Neuron (in vitro differentiated cells): ENCODE data around the gene LHX8.
"Not testable (repeated sequence)": the region's sequence is repeated elsewhere in the genome, so short reads cannot be mapped to it uniquely, and the experiment has no call there.

Source experiments
- H2AFZ ChIP-seq: one replicate; pipeline ENCODE4 v1.6.1; 2013; ENCODE audit warnings: low read depth, mild to moderate bottlenecking, inconsistent platforms, low read length, moderate library complexity
- H3K27me3 ChIP-seq: one replicate; pipeline ENCODE4 v1.6.1; 2013; ENCODE audit warnings: low read length; ENCODE audit not compliant: insufficient read depth
- H3K36me3 ChIP-seq: one replicate; pipeline ENCODE4 v1.6.1; 2013; ENCODE audit warnings: low read length; ENCODE audit not compliant: insufficient read depth
- H3K4me1 ChIP-seq: one replicate; pipeline ENCODE4 v1.6.1; 2013; ENCODE audit warnings: low read length; ENCODE audit not compliant: insufficient read depth
- H3K4me3 ChIP-seq: 2 replicates; pipeline ENCODE4 v1.5.1; 2013; ENCODE audit warnings: mild to moderate bottlenecking, low read length, moderate library complexity
- H3K9me3 ChIP-seq: one replicate; pipeline ENCODE4 v1.6.1; 2013; ENCODE audit warnings: low read length

LHX8 gene

DNA sequence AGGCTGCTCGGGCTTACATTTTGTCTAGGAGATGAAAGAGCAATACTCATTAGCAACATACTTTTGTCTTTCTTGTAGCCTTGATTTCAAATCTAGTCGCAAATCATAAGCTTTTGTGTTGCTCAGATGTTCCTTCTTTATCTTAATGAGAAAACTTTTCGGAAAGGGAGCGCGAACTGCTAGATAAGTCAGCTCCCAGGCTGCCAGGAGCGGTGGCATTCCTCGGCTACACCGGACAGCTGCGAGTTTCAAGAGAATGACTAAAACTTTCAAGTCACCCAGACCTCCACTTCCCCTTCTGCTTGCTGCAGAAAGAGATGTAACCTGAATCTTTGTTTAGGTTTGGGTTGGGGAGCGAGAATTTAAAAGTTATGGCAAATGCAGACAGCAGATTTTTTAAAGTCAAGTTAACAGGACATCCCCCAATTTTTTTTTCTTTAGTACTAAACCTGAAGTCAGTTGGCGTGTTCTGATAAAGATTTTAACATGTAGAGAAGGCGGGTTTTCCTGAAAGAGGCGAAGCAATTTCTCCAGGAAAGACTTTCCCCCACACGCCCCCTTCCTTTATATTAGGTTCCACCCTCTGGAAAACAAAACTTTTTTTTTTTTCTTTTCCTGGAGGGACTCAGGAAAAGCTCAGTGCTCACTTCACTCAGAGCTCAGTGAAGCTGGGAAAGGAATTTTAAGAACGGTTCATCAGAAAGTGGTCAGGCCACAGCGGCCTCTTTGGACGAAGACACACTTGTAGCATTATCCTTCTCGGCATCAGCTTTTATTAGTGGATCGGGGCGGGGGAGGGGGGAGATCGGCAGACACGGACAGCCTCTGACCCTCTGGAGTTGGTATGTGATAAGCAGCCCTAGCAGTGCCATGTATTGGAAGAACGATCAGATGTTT lies at the start of gene LHX8:
Gene LHX8, plus strand, starts transcription at position 639 of the 897 bp plus-strand sequence. CDS start 2,227 bp downstream, outside the sequence.
- Histone ChIP-seq H3K4me1 (peaks cover 28% of the 10 kb centered on the region), H3K9me3 (no peaks in the 10 kb centered on the region), H3K4me3 (no peak within 1 kb of the TSS), H2AFZ (no peak within 1 kb of the TSS), H3K27me3 (peaks cover 97% of the 10 kb centered on the region), H3K36me3 (no peaks in the 10 kb centered on the region)

DNA sequence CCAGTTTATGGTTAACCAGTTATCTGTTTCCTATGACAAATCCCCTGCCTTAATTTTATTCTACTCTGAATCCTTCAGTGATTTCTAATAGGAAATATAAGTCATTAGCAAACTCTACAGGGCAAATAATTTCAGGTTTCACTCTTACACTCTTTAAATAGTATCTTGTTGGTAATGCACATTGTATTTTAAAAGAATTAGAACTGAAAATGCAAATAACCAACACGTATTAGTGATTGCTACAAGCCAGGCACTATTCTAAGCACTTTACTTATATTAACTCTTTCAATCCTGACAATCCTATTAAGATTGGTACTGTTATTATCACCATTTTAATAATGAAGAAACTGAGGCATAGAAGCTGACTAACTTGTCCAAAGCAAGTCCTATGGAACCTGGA lies 48.3 kb upstream of the LHX8 start:
- no peaks in the 10 kb centered on the region for H3K4me1 ChIP-seq
- no peaks in the 10 kb centered on the region for H3K27me3 ChIP-seq
- no peaks in the 10 kb centered on the region for H3K9me3 ChIP-seq
- H3K4me3 ChIP-seq, result no peak overlapping the region
- H3K36me3 ChIP-seq, result no peaks in the 10 kb centered on the region
- no peak overlapping the region for H2AFZ ChIP-seq

DNA sequence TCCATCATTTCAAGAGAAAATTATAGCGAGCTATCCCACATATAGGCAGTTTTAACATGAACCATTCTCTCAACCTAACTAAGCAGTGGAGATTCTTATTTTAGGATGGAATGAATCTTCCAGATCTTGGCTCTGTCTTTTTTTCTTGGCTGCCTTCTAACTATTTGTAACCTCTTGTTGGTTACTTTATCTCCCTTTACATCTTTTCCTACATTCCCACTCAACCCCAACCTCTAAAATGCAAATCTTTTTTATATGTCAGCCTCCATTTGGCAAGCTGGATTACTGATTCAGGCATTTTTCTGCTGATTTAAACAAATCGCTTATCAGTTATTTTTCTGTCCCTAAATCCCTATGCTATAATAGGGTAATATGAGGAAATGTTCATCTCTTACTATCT lies 46.9 kb upstream of the LHX8 start:
- Histone ChIP-seq H2AFZ (no peak overlapping the region), H3K4me1 (no peaks in the 10 kb centered on the region), H3K36me3 (no peaks in the 10 kb centered on the region), H3K9me3 (no peaks in the 10 kb centered on the region), H3K27me3 (no peaks in the 10 kb centered on the region), H3K4me3 (no peak overlapping the region)

DNA sequence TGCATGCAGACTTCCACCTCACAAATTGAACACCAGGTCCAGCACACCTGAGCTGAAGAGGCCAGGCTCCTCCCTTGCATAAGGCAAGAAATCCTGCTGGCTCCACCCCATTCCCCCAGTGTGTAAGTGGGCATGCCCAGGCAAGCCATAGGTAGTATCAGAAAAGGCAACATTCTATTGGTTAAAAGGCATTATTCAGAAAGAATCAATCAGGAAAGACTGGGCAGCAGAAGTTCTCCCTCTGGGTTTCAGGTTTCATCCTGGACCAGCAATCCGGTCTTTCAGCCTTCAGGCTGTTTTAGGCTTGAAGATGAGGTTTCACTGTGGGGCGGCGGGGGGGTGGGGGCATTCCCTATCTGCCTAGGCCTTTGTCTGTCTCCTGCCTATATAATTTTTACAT lies 42.0 kb upstream of the LHX8 start:
- Histone ChIP-seq H3K4me1 (no peaks in the 10 kb centered on the region), H3K36me3 (no peaks in the 10 kb centered on the region), H3K27me3 (no peaks in the 10 kb centered on the region), H2AFZ (no peak overlapping the region), H3K9me3 (no peaks in the 10 kb centered on the region), H3K4me3 (no peak overlapping the region)

DNA sequence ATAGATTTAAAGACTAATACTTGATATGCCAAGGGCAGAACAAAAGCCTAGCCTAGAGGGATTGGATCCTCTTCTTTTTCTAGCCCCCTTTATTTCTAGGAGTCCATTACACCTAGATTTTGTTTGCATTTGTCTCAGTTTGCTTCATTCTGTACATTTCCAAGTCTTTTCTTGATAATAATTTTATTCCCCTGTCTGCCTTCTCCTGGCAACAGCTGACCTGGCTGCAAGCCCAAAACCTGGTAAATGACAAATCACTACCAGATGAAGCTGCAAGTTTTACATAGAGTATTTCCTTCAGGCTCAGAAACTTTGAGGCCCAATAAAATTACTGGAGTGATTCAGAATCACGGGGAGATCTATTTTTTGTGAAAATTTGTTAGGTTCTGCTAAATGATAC lies 36.5 kb upstream of the LHX8 start:
- H3K4me1 ChIP-seq, result no peaks in the 10 kb centered on the region
- no peaks in the 10 kb centered on the region for H3K36me3 ChIP-seq
- no peak overlapping the region for H2AFZ ChIP-seq
- no peaks in the 10 kb centered on the region for H3K27me3 ChIP-seq
- no peak overlapping the region for H3K4me3 ChIP-seq
- no peaks in the 10 kb centered on the region for H3K9me3 ChIP-seq

DNA sequence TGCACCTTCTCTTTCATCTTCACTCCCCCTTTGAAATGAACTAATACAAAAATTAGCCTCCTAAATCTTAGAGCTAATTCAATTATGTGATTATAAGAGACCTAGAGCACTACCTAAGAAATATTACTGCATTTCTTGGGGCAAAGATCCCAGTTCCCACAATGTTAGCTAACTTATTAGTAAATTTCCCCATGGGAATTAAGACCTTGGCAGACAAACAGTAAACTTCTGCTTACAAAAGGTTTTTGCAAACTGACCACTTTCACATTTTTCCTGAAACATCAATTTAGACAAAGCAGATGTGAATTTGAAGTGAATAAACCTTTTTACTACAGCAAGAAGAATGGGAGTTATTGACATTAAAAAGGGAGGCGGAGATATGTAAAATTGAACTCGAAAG lies 34.6 kb upstream of the LHX8 start:
- no peaks in the 10 kb centered on the region for H3K27me3 ChIP-seq
- no peak overlapping the region for H2AFZ ChIP-seq
- H3K9me3 ChIP-seq, result no peaks in the 10 kb centered on the region
- no peaks in the 10 kb centered on the region for H3K36me3 ChIP-seq
- no peak overlapping the region for H3K4me3 ChIP-seq
- H3K4me1 ChIP-seq, result no peaks in the 10 kb centered on the region

DNA sequence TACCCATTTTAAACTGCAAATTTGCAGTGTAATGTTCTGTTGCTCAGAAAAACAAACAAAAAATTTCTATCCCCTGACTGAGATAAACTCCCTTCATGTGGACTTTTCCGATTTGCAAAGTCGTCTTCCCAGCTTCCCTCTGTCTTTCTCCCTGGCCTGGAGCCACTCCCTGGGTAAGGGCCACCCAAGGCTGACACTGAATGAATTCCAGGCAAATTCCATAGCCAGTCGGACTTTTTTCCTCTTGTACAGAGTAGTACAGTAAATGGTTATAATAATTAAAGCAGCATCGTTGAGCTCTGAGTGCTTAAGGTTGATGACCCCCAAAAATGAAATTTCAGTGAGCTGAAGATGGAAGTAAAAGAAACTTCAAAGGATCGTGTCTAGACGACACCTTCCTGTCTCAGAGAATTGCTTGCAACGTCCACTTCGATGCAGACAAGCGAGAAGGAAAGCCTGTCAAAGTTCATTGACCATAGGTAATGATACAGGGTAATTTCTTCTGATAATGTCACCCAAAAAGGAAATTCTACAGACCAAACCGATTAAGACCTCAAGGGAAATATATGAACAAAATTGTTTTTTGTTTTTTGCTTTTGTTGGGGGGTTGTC lies 33.6 kb upstream of the LHX8 start:
- no peaks in the 10 kb centered on the region for H3K36me3 ChIP-seq
- H3K9me3 ChIP-seq, result no peaks in the 10 kb centered on the region
- H3K4me3 ChIP-seq, result no peak overlapping the region
- no peaks in the 10 kb centered on the region for H3K27me3 ChIP-seq
- no peak overlapping the region for H2AFZ ChIP-seq
- no peaks in the 10 kb centered on the region for H3K4me1 ChIP-seq

DNA sequence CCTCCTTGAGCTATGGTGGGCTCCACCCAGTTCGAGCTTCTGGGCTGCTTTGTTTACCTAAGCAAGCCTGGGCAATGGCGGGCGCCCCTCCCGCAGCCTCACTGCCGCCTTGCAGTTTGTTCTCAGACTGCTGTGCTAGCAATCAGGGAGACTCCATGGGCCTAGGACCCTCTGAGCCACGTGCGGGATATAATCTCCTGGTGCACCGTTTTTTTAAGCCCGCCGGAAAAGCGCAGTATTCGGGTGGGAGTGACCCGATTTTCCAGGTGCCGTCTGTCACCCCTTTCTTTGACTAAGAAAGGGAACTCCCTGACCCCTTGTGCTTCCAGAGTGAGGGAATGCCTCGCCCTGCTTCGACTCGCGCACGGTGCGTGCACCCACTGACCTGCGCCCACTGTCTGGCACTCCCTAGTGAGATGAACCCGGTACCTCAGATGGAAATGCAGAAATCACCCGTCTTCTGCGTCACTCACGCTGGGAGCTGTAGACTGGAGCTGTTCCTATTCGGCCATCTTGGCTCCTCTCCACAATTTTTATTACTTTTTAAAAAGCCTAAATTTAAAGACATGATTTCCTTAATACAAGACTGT lies 21.7 kb upstream of the LHX8 start:
- H2AFZ ChIP-seq, H3K36me3 ChIP-seq, H3K9me3 ChIP-seq, H3K4me3 ChIP-seq, H3K27me3 ChIP-seq, H3K4me1 ChIP-seq: not testable (repeated sequence)

DNA sequence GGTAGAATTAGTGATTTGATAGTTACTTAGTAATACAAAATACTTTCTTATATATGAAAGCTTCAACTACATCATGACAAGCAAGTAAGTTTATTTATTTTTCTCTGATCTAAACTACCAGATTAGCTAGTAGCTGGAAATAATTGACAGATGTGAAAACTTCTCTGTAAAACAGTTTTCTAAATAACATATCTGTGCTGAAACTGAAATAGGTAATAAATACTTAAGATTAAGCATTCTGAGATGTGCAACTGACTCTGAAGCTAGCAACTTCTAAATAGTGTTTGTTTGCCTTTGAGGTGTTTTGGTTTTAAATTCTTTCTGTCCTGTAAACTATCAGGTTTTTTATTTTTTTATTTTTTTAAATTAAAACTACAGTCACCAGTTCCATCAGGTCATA lies 18.5 kb upstream of the LHX8 start:
- Histone ChIP-seq H3K36me3 (no peaks in the 10 kb centered on the region), H3K4me3 (no peak overlapping the region), H3K4me1 (no peaks in the 10 kb centered on the region), H2AFZ (no peak overlapping the region), H3K9me3 (no peaks in the 10 kb centered on the region), H3K27me3 (no peaks in the 10 kb centered on the region)

DNA sequence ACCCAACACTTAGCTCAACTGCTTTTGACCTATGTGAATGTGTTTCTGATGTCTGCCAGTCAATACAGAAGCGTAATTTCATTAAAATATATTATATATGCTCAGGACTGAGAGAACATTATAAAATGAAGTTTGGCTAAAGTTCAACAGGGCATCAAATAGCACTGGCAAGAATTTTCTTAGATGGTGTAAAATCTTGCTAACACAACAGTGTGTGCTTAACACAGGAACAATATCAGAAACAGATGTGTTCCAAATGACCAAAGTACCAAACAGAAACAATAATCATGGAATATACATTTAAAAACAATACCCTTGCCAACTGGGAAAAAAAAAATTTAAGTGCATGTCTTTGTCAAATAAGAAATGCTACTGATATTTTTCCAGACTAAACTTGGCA lies 10.4 kb upstream of the LHX8 start:
- Histone ChIP-seq H3K27me3 (peaks cover 28% of the 10 kb centered on the region), H3K9me3 (peaks cover 4% of the 10 kb centered on the region)

DNA sequence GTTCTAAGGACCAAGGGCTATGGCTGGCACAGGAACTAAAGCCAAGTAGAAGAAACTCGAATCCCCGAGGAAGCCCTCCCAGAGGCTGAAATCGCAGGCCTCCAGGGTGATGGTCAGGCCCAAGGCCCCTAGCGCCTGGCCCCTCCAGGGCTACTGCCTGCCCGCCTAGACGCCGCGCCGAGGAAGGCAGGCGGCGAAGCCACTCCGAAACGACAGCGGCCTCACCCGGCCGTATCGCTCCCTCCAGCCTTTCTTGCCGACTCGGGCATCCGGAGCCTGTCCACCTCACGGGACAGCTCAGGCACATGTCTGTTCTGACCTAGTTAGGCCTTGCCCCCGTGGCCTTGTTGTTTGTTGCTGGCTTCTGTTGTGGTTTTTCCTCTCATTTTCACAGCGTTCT lies 9.7 kb upstream of the LHX8 start:
- peaks cover 35% of the 10 kb centered on the region for H3K27me3 ChIP-seq
- no peak overlapping the region for H2AFZ ChIP-seq
- H3K9me3 ChIP-seq, result peaks cover 4% of the 10 kb centered on the region
- no peaks in the 10 kb centered on the region for H3K4me1 ChIP-seq
- H3K4me3 ChIP-seq, result no peak overlapping the region
- H3K36me3 ChIP-seq, result no peaks in the 10 kb centered on the region

More for the DNA sequence above, 10.4 kb upstream of the LHX8 start:
- Histone ChIP-seq H3K36me3 (no peaks in the 10 kb centered on the region), H3K4me1 (no peaks in the 10 kb centered on the region), H3K4me3 (no peak overlapping the region), H2AFZ (no peak overlapping the region)

DNA sequence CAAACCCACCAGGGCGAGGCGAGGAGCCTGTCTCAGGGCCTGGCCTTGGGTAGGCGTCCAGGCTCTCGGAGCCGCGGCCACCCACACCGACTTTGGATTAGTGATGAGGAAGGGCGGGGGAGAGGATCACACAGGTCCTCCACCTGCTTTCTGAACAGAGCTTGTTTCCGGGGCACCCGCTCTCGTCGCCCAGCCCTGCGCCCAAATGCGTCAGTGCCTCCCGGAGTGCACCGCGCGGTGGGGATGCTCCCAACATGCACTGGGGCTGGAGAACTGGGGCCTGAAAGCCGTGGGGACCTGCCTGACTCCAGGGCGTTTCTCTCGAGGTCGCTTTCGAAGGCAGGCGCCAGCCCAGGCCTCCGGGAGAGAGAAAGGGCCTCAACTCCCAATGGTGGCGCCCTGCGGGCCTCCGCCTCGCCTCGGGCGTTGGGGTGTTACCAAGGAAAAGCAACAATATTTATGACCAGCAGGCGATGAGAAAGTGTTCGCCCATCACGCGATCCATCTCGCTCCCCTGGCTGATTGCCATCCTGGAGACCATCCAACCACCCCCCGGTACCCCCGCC lies 8.9 kb upstream of the LHX8 start:
- peaks cover 4% of the 10 kb centered on the region for H3K9me3 ChIP-seq
- H2AFZ ChIP-seq, result no peak overlapping the region
- peaks cover 43% of the 10 kb centered on the region for H3K27me3 ChIP-seq
- no peaks in the 10 kb centered on the region for H3K36me3 ChIP-seq
- H3K4me1 ChIP-seq, result no peaks in the 10 kb centered on the region
- no peak overlapping the region for H3K4me3 ChIP-seq

DNA sequence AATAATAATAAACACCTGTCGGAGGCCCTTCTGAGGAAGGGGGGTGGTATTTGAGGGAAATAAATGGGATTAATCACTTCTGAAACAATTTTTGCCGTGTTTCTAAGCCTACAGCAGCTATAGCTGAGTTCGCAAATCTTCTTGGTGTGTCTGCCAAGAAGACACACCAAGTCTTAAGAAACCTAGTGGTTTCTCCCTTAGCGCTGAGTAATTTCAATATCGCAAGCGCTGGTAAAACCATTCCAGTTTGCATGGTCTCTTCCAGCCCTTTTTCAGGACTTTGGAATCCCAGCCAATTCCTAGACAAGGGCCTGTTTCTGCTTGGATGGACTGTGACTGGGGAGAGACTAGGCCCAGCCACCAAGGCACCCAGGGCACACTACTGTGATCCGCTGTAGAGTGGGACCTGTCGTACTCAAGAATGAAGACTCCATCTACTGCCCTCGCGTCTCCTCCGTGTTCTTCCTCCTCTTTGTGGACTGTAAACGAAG lies 7.5 kb upstream of the LHX8 start:
- Histone ChIP-seq H3K36me3 (no peaks in the 10 kb centered on the region), H3K4me1 (no peaks in the 10 kb centered on the region), H3K4me3 (no peak overlapping the region), H3K9me3 (peaks cover 4% of the 10 kb centered on the region), H2AFZ (no peak overlapping the region), H3K27me3 (peaks cover 57% of the 10 kb centered on the region)
